Stimulated activated naive B cell treated with anti-CD40 and anti-IgM and Interleukin-4, amounts not matched to agents 10 μg/mL and 1 μg/mL and 100 μg/mL, for 72 hours (primary cell): Measurements from ENCODE around the gene ALCAM.

Source experiments
- ATAC-seq, 2 donors: fragments of 150-1000 bp; cut with Tn5 transposase; replicated peaks; 2 replicates each; pipeline ENCODE4 v1.10.0; 2021; ENCODE audit warnings: moderate library complexity in 1 of 2
- DNase-seq: peaks from one replicate; pipeline ENCODE4 v3.0.0; 2021
- H3K27ac Mint-ChIP-seq: one replicate; pipeline ENCODE4 v1.8.0; 2022; ENCODE audit warnings: mild to moderate bottlenecking, mixed read lengths
- H3K27me3 Mint-ChIP-seq, 2 donors: one replicate each; pipeline ENCODE4 v1.8.0; 2022; ENCODE audit warnings: mixed read lengths in 2 of 2
- H3K36me3 Mint-ChIP-seq, 2 donors: one replicate each; pipeline ENCODE4 v1.8.0; 2022; ENCODE audit warnings: mixed read lengths in 2 of 2, mild to moderate bottlenecking in 1 of 2
- H3K4me1 Mint-ChIP-seq, 2 donors: one replicate each; pipeline ENCODE4 v1.8.0; 2022; ENCODE audit warnings: mixed read lengths in 2 of 2, mild to moderate bottlenecking in 1 of 2
- H3K4me3 Mint-ChIP-seq, 2 donors: one replicate each; pipeline ENCODE4 v1.8.0; 2022; ENCODE audit warnings: mild to moderate bottlenecking in 2 of 2, mixed read lengths in 2 of 2, moderate library complexity in 1 of 2
- H3K9me3 Mint-ChIP-seq, 2 donors: one replicate each; pipeline ENCODE4 v1.8.0; 2022; ENCODE audit warnings: mixed read lengths in 2 of 2, mild to moderate bottlenecking in 1 of 2

ALCAM gene

DNA sequence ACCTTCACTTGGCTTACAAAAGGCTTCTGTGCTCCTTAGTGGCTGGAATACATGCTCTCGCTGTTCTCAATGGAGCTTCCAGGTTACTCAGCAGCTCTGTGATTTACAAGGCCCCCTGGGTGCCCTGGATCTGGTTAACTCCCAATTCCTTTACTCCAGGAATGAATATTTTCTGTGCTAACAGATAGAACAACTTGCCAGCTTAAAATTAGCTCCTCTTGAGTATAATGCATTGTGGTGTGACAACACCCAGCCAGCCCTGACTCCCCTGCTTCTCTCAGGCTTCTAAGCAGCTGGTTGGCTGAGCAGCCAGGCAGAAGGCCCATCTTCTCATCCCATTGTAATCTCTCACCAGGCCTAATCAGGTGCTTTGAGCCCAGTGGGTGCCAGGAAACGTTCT lies 246.4 kb downstream of the ALCAM start:
- no peaks in the 10 kb centered on the region for H3K9me3 Mint-ChIP-seq
- DNase-seq (no peak), ATAC-seq (no peak)
- no peak overlapping the region for H3K4me3 Mint-ChIP-seq
- H3K36me3 Mint-ChIP-seq: no peaks in the 10 kb centered on the region
- H3K27me3 Mint-ChIP-seq: peaks cover 0 to 5% of the 10 kb centered on the region in 2 donors
- no peak overlapping the region for H3K27ac Mint-ChIP-seq
- H3K4me1 Mint-ChIP-seq: no peaks in the 10 kb centered on the region

DNA sequence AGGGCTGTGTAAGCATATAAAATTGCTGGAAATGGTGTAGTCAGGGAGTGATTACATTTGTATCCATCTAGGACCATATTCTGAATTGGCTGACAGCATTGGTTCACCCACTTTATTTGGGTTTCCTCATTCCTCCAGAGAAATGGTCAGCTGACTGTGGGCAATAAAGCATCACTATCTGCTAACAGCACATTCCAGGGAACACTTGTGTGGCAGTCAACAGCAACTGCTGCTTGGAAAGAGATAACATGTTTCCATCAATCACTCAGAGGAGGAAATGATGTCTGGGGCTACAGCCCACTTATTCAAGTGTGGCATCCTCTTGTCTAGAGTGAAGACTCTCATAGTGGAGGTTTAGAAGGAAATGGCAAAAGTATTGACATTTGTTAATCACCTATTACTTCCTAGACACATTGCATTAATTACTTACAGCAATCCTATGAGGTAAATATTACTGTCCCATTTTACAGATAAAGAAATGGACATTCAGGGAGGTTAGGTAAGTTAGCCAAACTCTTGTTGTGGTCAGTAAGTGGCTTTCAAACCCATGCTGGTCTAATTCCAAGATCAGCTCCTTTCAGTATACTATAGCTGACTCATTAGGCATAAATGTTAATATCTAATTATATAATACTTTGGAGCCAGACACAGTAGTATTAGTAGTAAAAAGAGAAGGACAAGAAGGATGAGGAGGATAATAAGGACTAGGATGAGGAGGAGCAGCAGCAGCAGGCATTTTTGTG lies 247.8 kb downstream of the ALCAM start:
- Mint-ChIP-seq H3K27ac (no peak overlapping the region), H3K9me3 (no peaks in the 10 kb centered on the region)

DNA sequence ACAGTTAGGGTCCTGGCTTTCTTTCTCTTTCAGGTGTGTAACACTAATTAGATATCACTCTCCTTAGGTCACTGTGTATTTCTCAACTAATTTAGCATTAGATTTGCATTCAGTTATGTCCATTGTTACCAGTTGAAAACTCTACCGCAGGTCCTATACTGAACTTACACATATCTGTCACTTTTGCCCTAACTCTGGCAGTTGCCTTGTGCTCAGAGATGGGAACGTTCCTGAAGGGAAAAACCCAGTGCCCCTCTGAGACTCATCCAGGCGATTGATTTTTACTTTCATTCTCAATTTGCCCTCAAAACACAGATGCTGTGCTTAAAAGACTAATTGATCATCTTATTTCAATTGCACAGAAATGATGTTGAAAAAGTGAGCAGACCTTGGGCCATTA lies 249.1 kb downstream of the ALCAM start:
- H3K9me3 Mint-ChIP-seq: no peaks in the 10 kb centered on the region
- no peak for ATAC-seq
- no peaks in the 10 kb centered on the region for H3K36me3 Mint-ChIP-seq
- H3K27ac Mint-ChIP-seq: no peak overlapping the region
- DNase-seq: no peak
- no peaks in the 10 kb centered on the region for H3K4me1 Mint-ChIP-seq
- no peak overlapping the region for H3K4me3 Mint-ChIP-seq
- H3K27me3 Mint-ChIP-seq: no peaks in the 10 kb centered on the region

More for the DNA sequence above, 247.8 kb downstream of the ALCAM start:
- no peaks in the 10 kb centered on the region for H3K4me1 Mint-ChIP-seq
- DNase-seq (no peak), ATAC-seq (no peak)
- no peaks in the 10 kb centered on the region for H3K27me3 Mint-ChIP-seq
- no peaks in the 10 kb centered on the region for H3K36me3 Mint-ChIP-seq
- H3K4me3 Mint-ChIP-seq: no peak overlapping the region

DNA sequence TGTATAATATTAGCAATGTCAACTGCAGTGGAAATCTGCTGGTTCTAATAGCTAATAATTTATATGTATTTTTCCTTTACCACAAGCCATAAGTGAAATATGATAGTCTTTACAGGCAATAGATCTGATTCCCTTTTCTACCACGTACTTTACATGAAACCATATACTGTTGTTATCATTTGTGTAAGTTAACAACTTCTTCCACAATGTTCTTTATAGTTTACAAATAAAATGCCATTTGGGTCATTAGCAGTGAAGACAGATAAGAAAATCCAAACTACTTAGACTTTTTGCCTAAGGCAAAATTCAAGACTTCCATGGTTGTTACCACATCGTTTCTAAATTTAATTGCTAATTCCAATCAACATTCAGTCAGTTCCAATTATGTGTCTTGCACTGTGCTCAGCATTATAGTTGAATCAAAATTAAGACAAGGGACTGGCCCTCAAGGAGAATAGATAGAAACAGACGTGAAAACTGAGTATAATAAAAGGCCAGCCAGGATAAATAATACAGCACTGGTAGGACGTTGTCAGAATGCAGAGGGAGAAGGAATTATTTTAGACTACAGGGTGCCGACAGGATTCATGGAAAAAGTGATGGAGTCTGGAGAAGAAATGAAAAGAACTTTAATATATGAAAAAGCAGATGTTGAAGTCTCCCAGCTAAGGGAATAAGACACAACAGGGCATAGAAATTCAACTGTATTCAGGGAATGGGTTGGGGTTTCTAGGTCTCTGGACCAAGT lies 249.8 kb downstream of the ALCAM start:
- Mint-ChIP-seq H3K27me3 (no peaks in the 10 kb centered on the region), H3K36me3 (no peaks in the 10 kb centered on the region), H3K4me1 (no peaks in the 10 kb centered on the region), H3K4me3 (no peak overlapping the region), H3K27ac (no peak overlapping the region), H3K9me3 (no peaks in the 10 kb centered on the region)
- no peak for DNase-seq
- no peak for ATAC-seq

DNA sequence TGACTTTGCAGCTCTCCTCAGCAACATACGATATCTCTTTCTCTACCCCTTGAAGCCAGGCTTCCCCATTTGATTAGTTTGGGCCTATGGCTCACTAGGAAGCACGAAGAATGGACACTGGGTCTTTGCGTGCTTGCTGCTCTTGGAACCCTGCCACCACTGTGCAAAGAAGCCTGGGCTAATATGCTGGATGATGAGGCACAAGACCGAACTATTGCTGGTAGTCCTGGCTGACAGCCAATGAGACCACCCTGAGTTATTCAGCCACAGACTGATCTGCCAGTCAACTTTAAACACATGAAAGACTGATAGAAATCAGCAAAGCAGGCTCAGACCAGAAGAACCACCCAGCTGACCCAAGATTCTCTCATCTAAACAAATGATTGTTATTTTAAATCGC lies 251.8 kb downstream of the ALCAM start:
- Mint-ChIP-seq H3K36me3 (no peaks in the 10 kb centered on the region), H3K4me3 (no peak overlapping the region), H3K9me3 (no peaks in the 10 kb centered on the region), H3K27me3 (no peaks in the 10 kb centered on the region), H3K27ac (no peak overlapping the region), H3K4me1 (no peaks in the 10 kb centered on the region)
- ATAC-seq (no peak), DNase-seq (no peak)

DNA sequence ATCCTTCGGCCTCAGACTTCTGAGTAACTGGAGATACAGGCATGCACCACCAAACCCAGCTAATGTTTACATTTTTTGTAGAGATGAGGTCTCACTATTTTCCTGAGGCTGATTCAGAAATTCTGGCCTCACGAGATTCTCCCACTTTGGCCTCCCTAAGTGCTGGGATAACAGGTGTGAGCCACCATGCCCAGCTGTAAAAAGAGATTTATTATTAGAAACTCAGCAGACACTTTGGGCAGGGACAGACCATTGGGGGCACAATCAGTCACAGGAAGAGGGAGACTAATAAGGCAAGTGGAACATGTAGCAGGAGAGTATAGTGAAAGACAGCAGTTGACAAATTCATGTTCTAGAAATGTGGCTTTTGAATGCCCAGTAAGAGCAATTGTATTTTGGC lies 252.9 kb downstream of the ALCAM start:
- H3K4me3 Mint-ChIP-seq: no peak overlapping the region
- H3K27me3 Mint-ChIP-seq: no peaks in the 10 kb centered on the region
- no peaks in the 10 kb centered on the region for H3K4me1 Mint-ChIP-seq
- H3K9me3 Mint-ChIP-seq: no peaks in the 10 kb centered on the region
- no peak overlapping the region for H3K27ac Mint-ChIP-seq
- no peak for DNase-seq
- H3K36me3 Mint-ChIP-seq: no peaks in the 10 kb centered on the region
- no peak for ATAC-seq

DNA sequence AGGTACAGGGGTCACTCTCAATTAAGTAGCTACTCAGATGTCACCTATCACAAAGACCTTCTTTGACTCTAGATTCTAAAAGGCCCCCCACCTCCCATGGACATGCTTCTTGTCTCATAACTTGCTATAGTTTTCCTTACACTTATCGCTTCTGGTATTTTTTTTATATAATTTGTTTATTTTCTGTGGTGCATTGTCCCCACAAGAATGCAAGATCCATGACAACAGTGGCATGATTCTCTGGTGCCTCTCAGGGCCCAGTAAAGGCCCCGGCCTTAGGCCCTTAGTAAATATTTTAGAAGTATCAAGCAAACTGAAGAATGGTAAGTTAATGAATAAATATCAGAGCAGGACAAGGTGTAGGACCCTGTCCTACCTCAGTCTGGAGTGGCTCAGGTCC lies 253.5 kb downstream of the ALCAM start:
- Mint-ChIP-seq H3K4me3 (no peak overlapping the region), H3K9me3 (no peaks in the 10 kb centered on the region)

DNA sequence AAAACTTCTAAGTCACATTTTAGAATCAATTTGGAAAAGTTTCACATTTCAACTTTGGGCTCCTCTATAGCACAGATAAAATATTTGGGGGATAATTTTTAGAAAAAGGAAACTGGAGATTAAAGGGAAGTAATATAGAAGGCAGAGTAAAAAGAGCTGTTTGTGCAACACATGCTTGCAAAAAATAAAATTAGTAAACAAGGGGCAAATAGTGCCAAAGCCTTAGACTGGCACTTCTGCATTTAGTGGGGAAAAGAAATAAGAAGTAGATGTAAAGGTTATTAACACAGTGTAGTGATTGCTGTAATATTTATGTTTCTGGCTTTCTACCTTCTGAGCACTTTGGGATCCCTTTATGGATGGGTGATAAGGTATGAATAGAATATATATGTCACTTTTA lies 255.5 kb downstream of the ALCAM start:
- H3K9me3 Mint-ChIP-seq: no peaks in the 10 kb centered on the region
- H3K36me3 Mint-ChIP-seq: no peaks in the 10 kb centered on the region
- no peaks in the 10 kb centered on the region for H3K4me1 Mint-ChIP-seq
- ATAC-seq (no peak), DNase-seq (no peak)
- H3K27me3 Mint-ChIP-seq: no peaks in the 10 kb centered on the region
- H3K27ac Mint-ChIP-seq: no peak overlapping the region
- H3K4me3 Mint-ChIP-seq: no peak overlapping the region

More for the DNA sequence above, 253.5 kb downstream of the ALCAM start:
- no peaks in the 10 kb centered on the region for H3K27me3 Mint-ChIP-seq
- H3K36me3 Mint-ChIP-seq: no peaks in the 10 kb centered on the region
- no peaks in the 10 kb centered on the region for H3K4me1 Mint-ChIP-seq
- ATAC-seq (no peak), DNase-seq (no peak)
- no peak overlapping the region for H3K27ac Mint-ChIP-seq
